Heart left ventricle (tissue), 13 donors: ENCODE results near the gene TTLL10.

ENCODE experiments used
- POLR2A ChIP-seq, 2 donors: fragments of 450-650 bp; IDR thresholded peaks; one replicate each; pipeline ENCODE4 v1.6.1; 2017; ENCODE audit warnings: antibody characterized with exemption in 2 of 2, mild to moderate bottlenecking in 2 of 2, moderate library complexity in 2 of 2
- TF ChIP-seq, protein P1 (sequence below), 12 donors: fragments of 200-600 bp; sonication (generic) in 4 of 12; IDR thresholded peaks; one replicate each; pipeline versions ENCODE4 v1.5.0 to v1.8.0; 2018 to 2022; ENCODE audit warnings: antibody characterized with exemption in 12 of 12, mild to moderate bottlenecking in 5 of 12
- donor health status: ischemic (EF 13 %, LVEDD 7.1; RV severe dilation, severe dysfunction).
- donor health status: DM: no; HTN: yes; CAD: no.
- donor health status: DM: no; HTN: no; CAD: no.
- donor health status: ischemic (EF 25% LVEDD 6.9; RV normal size, moderate dysfunction).
- donor health status: ischemic (EF 25% LVEDD 5.7; RV mildly dilated, moderate dysfunction).
- donor health status: ischemic (EF 35%, LVEDD 5.7; RV mildly dilated, moderate dysfunction).
- donor health status: nonischemic (EF 11% LVEDD 7.7; RV severe dilation, severe dysfunction).
- donor health status: DM: yes; HTN: yes; CAD: no.
- donor health status: PGD.
- donor health status: ischemic (EF 29% LVEDD 5.4; RV normal size, mild dysfunction).
- donor health status: nonischemic (EF 23%, LVEDD 6.1; RV moderate dilation, normal function).

DNA sequence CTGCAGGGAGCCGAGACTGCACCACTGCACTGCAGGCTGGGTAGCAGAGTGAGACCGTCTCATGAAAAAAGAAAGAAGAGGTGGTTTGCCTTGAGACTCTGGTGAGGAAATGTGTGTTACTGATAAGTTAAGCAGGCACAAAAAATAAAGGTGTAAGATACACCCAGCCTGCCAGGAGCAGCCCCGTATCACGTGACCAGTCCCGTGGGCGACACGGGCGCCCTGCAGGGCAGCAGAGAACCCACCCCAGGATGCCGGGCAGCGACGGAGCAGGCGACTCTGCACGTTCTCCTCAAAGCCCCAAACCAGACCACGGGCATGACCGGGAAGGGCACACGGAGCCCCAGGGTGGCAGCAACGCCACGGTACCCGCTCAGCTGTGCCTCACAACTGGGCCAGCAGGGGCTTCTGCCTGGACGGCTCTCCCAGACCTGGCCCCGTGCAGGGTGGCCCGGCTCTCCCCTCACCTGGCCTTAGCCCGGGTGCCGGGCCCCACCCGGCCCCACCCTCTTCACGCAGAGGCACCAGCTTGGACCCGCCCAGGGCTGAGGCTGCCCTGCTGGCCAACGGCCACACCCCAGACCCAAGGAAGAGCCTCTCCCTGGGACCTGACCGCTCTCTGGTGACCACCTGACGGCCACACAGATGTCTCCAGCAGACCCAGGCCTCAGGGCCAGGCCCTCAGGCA, 48.4 kb downstream of the TTLL10 start:
- TF ChIP-seq, protein P1, sequence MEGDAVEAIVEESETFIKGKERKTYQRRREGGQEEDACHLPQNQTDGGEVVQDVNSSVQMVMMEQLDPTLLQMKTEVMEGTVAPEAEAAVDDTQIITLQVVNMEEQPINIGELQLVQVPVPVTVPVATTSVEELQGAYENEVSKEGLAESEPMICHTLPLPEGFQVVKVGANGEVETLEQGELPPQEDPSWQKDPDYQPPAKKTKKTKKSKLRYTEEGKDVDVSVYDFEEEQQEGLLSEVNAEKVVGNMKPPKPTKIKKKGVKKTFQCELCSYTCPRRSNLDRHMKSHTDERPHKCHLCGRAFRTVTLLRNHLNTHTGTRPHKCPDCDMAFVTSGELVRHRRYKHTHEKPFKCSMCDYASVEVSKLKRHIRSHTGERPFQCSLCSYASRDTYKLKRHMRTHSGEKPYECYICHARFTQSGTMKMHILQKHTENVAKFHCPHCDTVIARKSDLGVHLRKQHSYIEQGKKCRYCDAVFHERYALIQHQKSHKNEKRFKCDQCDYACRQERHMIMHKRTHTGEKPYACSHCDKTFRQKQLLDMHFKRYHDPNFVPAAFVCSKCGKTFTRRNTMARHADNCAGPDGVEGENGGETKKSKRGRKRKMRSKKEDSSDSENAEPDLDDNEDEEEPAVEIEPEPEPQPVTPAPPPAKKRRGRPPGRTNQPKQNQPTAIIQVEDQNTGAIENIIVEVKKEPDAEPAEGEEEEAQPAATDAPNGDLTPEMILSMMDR (IDR thresholded peaks at IDR 0.05), result no peak
- no peak for TF ChIP-seq POLR2A (IDR thresholded peaks at IDR 0.05)
